Peyer's patch (tissue), 4 donors: ENCODE data around the gene THAP2. TPM values are rescaled to one million over a fixed set of nuclear protein-coding genes. Genes with fewer than 3 reads are reported as not detected.

Experiments used
- DNase-seq, 3 donors: peaks; one replicate each; pipeline ENCODE4 v3.0.0-alpha.2; 2017 to 2019
- H3K27ac ChIP-seq, 4 donors: fragments of 200-600 bp; sonication (generic); one replicate each; pipeline ENCODE4 v1.5.1; 2016 to 2019
- H3K27me3 ChIP-seq, 2 donors: fragments of 200-600 bp; sonication (generic); one replicate each; pipeline ENCODE4 v1.5.1; 2019
- H3K36me3 ChIP-seq, 3 donors: fragments of 200-600 bp; sonication (generic); one replicate each; pipeline ENCODE4 v1.5.1; 2016 to 2019
- H3K4me1 ChIP-seq, 4 donors: fragments of 200-600 bp; sonication (generic); one replicate each; pipeline ENCODE4 v1.5.1; 2016 to 2019
- H3K4me3 ChIP-seq, 4 donors: fragments of 200-600 bp; sonication (generic); 1 replicate in 3 of 4; 2 replicates in 1 of 4; pipeline ENCODE4 v1.5.1; 2016 to 2019; ENCODE audit warnings: mild to moderate bottlenecking in 1 of 4
- H3K9me3 ChIP-seq, 4 donors: fragments of 200-600 bp; sonication (generic); one replicate each; pipeline ENCODE4 v1.5.1; 2016 to 2019; ENCODE audit warnings: mild to moderate bottlenecking in 1 of 4
- POLR2A ChIP-seq, 2 donors: fragments of 450-650 bp; IDR thresholded peaks; one replicate each; pipeline ENCODE4 v1.5.1; 2017; ENCODE audit warnings: antibody characterized with exemption in 2 of 2, mild to moderate bottlenecking in 2 of 2, moderate library complexity in 2 of 2
- total RNA-seq, 4 donors: library from RNA; depleted of rRNA; stranded (reverse); fragments of >200 nt; gene quantifications; one replicate each; pipeline ENCODE4 v1.1.0, GENCODE V29; 2016
- TF ChIP-seq, protein P1 (sequence below), 6 experiments: fragments of 450-650 bp in 4 of 6; fragments of 200-600 bp in 2 of 6; sonication (generic) in 1 of 6; IDR thresholded peaks; one replicate each; pipeline ENCODE4 v1.5.1; 2017 to 2019; ENCODE audit warnings: antibody characterized with exemption in 6 of 6, mild to moderate bottlenecking in 3 of 6, moderate library complexity in 1 of 6

THAP2 gene
- total RNA-seq, 4 donors from 2014 or later: 2.8 to 7.5 (median 3.7) TPM

DNA sequence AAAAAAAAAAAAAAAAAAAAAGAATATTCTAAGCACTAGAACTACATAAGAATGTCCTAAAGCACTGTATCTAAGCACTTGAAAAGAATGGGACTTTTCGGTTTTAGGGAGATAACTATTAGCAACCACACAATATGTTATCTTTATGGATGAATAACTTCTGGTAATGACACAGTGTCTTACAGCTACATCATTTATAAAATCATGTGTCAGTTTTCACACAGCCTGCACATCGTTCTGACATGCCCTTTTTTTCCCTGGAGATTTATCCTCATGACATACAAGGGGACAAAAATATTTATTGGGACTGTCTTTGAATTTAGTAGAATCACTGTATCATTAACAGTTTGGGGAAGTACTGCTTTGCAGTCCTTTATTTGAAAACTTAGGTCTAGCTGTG is 39.1 kb downstream of the THAP2 start:
- Histone ChIP-seq H3K4me1 (no peaks in the 10 kb centered on the region), H3K27ac (no peak overlapping the region), H3K9me3 (no peaks in the 10 kb centered on the region), H3K27me3 (no peaks in the 10 kb centered on the region), H3K36me3 (peaks cover 0 to 47% (median 0%) of the 10 kb centered on the region in 3 donors), H3K4me3 (no peak overlapping the region)
- TF ChIP-seq, protein P1, sequence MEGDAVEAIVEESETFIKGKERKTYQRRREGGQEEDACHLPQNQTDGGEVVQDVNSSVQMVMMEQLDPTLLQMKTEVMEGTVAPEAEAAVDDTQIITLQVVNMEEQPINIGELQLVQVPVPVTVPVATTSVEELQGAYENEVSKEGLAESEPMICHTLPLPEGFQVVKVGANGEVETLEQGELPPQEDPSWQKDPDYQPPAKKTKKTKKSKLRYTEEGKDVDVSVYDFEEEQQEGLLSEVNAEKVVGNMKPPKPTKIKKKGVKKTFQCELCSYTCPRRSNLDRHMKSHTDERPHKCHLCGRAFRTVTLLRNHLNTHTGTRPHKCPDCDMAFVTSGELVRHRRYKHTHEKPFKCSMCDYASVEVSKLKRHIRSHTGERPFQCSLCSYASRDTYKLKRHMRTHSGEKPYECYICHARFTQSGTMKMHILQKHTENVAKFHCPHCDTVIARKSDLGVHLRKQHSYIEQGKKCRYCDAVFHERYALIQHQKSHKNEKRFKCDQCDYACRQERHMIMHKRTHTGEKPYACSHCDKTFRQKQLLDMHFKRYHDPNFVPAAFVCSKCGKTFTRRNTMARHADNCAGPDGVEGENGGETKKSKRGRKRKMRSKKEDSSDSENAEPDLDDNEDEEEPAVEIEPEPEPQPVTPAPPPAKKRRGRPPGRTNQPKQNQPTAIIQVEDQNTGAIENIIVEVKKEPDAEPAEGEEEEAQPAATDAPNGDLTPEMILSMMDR (IDR thresholded peaks at IDR 0.05): no peak
- TF ChIP-seq POLR2A (IDR thresholded peaks at IDR 0.05): no peak
- DNase-seq: no peak

DNA sequence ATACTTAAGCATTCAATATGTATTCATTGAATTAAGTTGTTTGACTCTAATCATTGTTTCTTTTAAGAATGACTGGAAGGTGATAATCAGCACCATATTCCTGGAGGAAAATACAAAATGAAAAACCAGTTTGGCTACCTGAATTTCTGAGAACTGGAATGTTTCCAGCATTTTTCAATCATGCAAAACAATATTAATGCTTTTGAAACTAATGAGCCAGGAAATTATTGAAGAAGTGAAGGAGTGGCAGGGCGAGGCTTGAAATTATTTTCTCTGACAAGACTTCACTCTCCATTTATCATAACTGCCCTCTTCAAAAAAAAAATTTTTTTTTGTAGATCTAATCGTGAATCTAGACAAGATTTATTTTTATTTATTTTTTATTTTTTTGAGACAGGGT is 40.8 kb downstream of the THAP2 start:
- TF ChIP-seq, protein P1 (IDR thresholded peaks at IDR 0.05): no peak
- no peak for TF ChIP-seq POLR2A (IDR thresholded peaks at IDR 0.05)
- Histone ChIP-seq H3K36me3 (peaks cover 0 to 34% (median 0%) of the 10 kb centered on the region in 3 donors), H3K4me3 (no peak overlapping the region), H3K27me3 (no peaks in the 10 kb centered on the region), H3K27ac (no peak overlapping the region), H3K9me3 (no peaks in the 10 kb centered on the region), H3K4me1 (no peaks in the 10 kb centered on the region)
- no peak for DNase-seq

DNA sequence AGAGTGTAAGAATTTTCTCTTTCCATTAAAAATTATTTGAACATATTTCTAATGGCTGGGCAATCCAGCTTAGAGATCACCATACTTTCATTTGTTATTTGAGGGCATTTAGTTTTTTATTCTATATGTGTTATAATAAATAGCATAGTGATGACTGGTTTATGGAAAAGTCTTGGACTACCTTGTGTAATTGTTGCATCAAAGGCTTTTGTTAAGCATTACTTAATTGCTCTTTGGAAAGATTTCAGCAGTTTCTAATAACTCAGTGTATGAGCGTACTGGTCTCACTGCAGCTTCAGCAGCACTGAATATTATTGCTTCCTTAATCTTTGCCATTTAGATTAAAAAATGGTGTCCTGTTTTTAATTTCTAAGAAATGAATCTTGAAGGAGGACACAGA is 44.6 kb downstream of the THAP2 start:
- Histone ChIP-seq H3K27me3 (no peaks in the 10 kb centered on the region), H3K4me1 (no peaks in the 10 kb centered on the region), H3K4me3 (no peak overlapping the region), H3K36me3 (peaks cover 0 to 12% (median 0%) of the 10 kb centered on the region in 3 donors), H3K27ac (no peak overlapping the region), H3K9me3 (peaks cover 0 to 8% (median 0%) of the 10 kb centered on the region in 4 donors)
- TF ChIP-seq POLR2A (IDR thresholded peaks at IDR 0.05): no peak
- TF ChIP-seq, protein P1 (IDR thresholded peaks at IDR 0.05): no peak
- DNase-seq: no peak

DNA sequence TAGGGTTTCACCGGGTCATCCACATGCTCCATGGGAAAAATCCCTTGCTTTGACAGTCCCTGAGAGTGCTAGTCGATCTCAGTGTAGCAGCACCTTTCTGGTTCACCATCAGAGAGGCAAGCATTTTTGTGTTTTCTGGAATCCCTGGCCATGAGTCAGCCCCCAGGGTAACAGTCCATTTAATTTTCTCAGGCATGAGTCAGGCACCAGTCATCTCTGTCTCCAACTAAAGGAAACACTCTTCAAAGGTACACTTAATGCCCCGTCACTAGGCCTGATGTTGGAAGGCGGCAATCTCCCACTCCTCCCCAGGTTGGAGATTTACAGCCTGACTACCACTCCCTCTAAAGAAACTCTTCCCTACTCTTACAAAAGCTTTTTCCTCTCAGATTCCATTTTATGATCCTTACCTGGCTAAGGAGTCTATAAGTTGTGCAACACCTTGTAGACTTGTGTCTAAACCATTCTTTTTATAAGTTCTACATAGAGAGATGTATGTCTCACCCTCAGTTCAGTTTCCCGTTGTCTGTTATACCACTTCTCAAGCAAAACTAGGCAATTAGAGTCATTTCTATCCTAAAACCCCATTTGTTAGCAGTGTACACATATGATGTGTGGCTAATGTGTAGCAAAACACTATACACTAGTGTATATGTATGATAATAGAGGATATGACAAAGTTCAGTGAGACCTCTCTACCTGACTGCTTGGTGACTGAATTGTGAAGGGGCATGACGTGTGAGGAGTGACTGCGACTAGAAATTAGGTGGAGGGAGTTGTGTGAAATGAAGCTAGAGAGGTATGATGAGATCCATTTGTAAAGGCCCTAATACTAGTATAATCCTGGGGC is 46.4 kb downstream of the THAP2 start:
- no peak for DNase-seq
- no peak overlapping the region for H3K27ac ChIP-seq
- H3K9me3 ChIP-seq: peaks cover 0 to 8% (median 0%) of the 10 kb centered on the region in 4 donors
- peaks cover 0 to 8% (median 0%) of the 10 kb centered on the region in 3 donors for H3K36me3 ChIP-seq
- H3K4me3 ChIP-seq: no peak overlapping the region
- no peaks in the 10 kb centered on the region for H3K27me3 ChIP-seq
- no peaks in the 10 kb centered on the region for H3K4me1 ChIP-seq
- TF ChIP-seq, protein P1 (IDR thresholded peaks at IDR 0.05): no peak
- no peak for TF ChIP-seq POLR2A (IDR thresholded peaks at IDR 0.05)

DNA sequence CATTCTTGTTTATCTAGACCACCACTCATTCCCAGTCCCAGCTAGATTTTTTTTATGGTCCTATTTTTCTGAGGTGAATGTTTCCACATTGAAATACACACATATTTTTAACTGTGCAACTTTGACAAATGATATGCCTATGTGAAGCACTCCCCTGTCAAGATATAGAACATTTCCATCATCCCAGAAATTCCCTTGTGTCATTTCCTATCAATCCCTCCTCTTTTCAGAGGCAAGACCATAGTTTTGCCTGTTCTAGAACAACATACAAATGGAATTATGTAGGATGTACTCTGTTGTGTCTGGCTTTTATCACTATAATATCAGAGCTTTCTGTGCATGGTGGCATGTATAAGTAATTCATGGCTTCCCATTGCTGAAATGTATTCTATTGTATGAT is 54.5 kb downstream of the THAP2 start:
- Histone ChIP-seq H3K27ac (no peak overlapping the region), H3K4me3 (no peak overlapping the region), H3K36me3 (no peaks in the 10 kb centered on the region), H3K9me3 (no peaks in the 10 kb centered on the region), H3K4me1 (no peaks in the 10 kb centered on the region), H3K27me3 (no peaks in the 10 kb centered on the region)
- DNase-seq: no peak
- TF ChIP-seq, protein P1 (IDR thresholded peaks at IDR 0.05): no peak
- TF ChIP-seq POLR2A (IDR thresholded peaks at IDR 0.05): no peak
